Measurements from ENCODE around the gene SMCP.

SMCP gene

DNA sequence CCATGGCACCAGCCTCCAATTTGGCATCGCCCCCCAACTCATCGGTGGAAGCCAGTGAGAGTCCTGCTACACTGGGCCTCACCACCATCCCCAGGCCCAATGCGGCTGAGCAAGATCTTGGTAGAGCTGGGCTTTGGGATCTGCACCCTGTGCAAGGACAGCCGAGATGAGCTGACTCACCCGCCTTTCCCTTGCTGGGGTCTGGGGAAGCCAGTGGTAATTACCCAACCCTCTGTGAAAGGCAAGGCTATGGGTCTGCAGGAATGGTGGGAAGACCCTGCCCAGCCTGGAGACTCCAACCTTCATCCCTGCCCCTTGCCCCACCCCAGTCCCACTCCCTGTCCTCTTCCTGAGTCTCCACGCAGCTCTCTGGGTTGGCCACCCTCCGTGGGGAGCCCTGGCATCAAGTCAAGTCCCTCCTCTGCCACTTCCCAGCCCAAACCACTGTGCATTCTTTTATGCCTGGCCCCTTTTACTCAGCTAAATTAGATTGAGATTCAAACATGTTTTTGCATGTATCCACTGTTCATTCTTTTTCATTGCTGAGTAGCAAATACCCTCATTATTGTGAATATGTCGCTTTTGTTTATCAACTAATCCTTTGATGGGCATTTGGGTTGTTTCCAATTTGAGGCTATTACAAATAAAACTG lies 8.8 kb downstream of the SMCP start:
- no peak for DNase-seq (ENCODE audit: low read depth)

GRCh38 chr1:152888126-152888525 lies 10.0 kb downstream of the SMCP start:
- DNase-seq (ENCODE audit: low read depth), result no peak

GRCh38 chr1:152899027-152899426 lies 20.9 kb downstream of the SMCP start:
- no peak for DNase-seq (ENCODE audit: low read depth)

DNA sequence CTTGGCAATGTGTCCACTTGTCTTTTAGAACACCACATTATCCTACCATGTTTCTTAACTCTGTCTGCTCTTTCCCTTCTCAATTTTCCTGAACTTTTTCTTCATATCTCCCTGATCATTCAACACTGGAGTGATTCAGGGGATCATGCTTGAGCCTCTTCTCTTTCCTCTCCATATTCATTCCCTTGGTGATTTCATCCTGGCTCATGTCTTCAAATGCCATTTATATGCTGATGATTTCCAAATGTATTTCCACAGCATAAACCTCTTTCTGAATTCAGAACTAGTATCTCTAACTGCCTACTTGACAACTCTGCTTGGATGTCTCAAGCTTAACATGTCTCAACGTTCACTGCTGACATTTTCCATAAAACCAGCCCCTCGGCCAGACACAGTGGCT lies 21.8 kb downstream of the SMCP start:
- no peak for DNase-seq (ENCODE audit: low read depth)

- DNase-seq (ENCODE audit: low read depth), result no peak
Measured at GRCh38 chr1:152901631-152902030, 23.5 kb downstream of the SMCP start.

DNA sequence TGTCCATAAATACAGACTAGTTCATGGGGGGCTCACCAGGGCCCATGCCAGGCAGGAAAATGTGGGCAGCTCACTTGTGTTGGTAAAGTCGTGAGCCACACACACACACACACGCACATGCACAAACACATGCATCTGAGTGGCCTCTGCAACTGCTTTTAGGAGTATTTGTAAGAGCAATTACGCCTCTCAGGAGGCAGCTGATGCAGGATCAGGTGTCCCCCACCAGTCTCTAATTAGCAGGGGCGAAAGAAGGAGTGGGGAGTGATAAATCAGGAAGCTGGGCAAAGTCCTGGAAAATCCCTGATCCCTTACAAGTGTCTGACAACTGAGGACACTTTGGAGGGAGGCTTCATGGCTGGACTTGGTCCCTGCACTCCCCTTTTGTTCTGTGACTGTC lies 24.5 kb downstream of the SMCP start:
- no peak for DNase-seq (ENCODE audit: low read depth)

- no peak for DNase-seq (ENCODE audit: low read depth)
Measured at GRCh38 chr1:152904688-152905440, 26.7 kb downstream of the SMCP start.

DNA sequence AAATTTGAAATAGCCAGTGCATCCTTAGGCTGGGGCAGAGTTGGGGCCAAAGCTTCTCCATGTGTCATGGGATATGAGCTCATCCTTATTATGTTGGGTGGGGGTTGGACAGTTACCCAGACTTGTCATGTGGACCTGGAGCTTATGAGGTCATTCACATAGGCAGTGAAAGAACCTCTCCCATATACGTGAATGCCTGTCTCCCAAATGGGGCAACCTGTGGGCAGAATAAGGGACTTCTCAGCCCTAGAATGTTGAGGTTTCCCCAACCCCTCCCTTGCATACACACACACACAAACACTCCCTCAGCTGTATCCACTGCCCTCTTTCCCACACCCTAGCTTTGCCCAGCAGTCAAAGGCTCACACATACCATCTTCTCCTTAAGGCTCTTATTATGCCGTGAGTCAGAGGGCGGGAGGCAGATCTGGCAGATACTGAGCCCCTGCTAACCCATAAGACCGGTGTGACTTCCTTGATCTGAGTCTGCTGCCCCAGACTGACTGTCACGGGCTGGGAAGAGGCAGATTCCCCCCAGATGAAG lies 28.0 kb downstream of the SMCP start:
- DNase-seq (ENCODE audit: low read depth), result no peak

- DNase-seq (ENCODE audit: low read depth), result no peak
Measured at GRCh38 chr1:152907686-152908601, 29.8 kb downstream of the SMCP start, which contains the start of gene IVL. TSS of gene IVL (plus strand) at chr1:152908546. CDS start at chr1:152909798, 1,252 bp downstream.

DNA sequence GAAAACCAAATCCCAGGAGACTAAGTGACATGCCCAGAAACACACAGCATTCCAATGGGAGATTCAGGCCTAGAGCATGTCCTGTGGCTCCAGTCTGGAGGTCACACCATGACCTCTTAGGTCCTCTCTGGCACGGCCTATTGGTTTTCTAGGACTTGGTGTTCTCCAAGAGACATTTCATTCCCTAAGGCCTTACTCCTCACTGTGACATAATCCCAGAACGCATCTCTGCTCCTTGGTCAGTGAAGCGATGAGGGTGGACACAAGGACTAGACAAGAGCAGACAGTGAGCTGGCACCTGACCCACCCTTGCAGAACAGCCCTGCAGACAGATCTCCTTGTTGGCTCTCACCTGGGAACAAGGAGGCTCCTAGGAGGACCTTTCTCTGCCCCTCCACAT lies 31.1 kb downstream of the SMCP start:
- DNase-seq (ENCODE audit: low read depth), result no peak

DNA sequence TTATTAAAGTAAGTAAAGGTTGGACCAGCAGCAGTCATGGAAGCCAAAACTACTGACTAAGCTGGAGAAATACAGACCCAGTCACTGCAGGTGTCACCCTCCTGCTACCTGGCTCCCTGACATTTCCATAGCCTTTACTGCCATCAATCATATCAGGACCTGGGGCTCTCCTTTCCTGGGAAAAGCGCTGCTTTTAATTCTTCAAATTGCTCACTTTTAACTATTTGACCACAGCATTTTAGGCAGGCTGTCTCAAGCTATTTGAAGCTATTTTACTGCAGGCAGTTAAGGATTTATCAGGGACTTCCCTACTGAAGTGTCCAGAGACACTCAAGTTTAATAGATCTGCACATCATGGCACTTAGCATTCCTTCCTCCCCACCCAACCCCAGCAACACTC lies 34.3 kb downstream of the SMCP start:
- DNase-seq (ENCODE audit: low read depth), result no peak

DNA sequence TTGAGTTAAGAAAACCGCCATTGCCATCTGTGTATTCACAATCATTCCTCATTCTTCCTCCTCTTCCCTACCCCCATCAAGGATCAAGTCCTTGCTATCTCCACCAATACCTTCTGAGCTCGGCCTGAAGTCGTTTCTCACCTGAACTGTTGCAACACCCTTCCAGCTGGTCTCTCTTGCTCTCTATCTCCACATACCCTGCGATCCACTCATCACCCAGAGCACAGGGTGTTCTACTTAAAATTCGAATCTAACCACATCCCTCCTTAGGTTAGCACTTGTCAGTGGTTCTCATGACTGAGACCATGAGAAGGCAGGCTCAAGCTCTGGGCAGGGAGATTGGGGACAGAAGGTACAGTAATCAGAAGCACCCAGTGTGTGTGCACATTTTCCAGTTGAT lies 34.8 kb downstream of the SMCP start:
- DNase-seq (ENCODE audit: low read depth), result no peak

DNA sequence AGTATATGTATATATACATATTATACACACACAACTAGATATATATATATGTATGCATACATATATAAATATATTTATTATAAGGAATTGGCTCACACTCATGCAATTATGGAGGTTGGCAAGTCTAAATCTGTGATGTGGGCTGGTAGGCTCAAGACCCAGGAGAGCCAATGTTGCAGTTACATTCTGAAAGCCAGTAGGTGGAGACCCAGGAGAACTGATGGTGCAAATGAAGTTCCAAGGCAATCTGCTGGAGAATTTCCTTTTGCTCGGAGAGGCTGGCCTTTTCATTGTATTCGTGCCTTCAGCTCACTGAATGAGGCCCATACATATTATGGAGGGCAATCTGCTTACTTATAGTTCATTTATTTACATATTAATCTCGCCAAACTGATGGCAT lies 39.7 kb downstream of the SMCP start:
- DNase-seq (ENCODE audit: low read depth), result no peak

GRCh38 chr1:152919071-152919470 lies 40.9 kb downstream of the SMCP start:
- no peak for DNase-seq (ENCODE audit: low read depth)

GRCh38 chr1:152924191-152924590 lies 46.1 kb downstream of the SMCP start:
- no peak for DNase-seq (ENCODE audit: low read depth)

- DNase-seq (ENCODE audit: low read depth), result no peak
Measured at GRCh38 chr1:152926091-152926490, 48.0 kb downstream of the SMCP start.

GRCh38 chr1:152928671-152929070 lies 50.5 kb downstream of the SMCP start:
- no peak for DNase-seq (ENCODE audit: low read depth)

- no peak for DNase-seq (ENCODE audit: low read depth)
Measured at GRCh38 chr1:152932170-152932811, 54.2 kb downstream of the SMCP start.

GRCh38 chr1:152933196-152933595 lies 55.1 kb downstream of the SMCP start:
- DNase-seq (ENCODE audit: low read depth), result no peak
